Skeletal muscle tissue (tissue), 4 donors: Measurements from ENCODE around the gene ATP6V0D1. TPM values are rescaled to one million over a fixed set of nuclear protein-coding genes. Genes with fewer than 3 reads are reported as not detected.

ENCODE experiments used
- H3K27ac ChIP-seq: one replicate; pipeline ENCODE4 v1.7.0; 2013; ENCODE audit warnings: mild to moderate bottlenecking, low read depth, low read length, inconsistent platforms
- H3K27me3 ChIP-seq, 3 donors: one replicate each; pipeline ENCODE4 v1.7.0; 2013; ENCODE audit warnings: low read length in 3 of 3; ENCODE audit not compliant: control insufficient read depth in 3 of 3, insufficient read depth in 3 of 3
- H3K36me3 ChIP-seq, 3 donors: one replicate each; pipeline ENCODE4 v1.7.0; 2013; ENCODE audit warnings: low read length in 3 of 3; ENCODE audit not compliant: control insufficient read depth in 3 of 3, insufficient read depth in 3 of 3
- H3K4me1 ChIP-seq, 3 donors: one replicate each; pipeline ENCODE4 v1.7.0; 2013; ENCODE audit warnings: low read length in 3 of 3, mild to moderate bottlenecking in 3 of 3; ENCODE audit not compliant: control insufficient read depth in 3 of 3, insufficient read depth in 3 of 3
- H3K4me3 ChIP-seq, 3 donors: one replicate each; pipeline ENCODE4 v1.7.0; 2013; ENCODE audit warnings: low read length in 3 of 3
- H3K9ac ChIP-seq, 3 donors: one replicate each; pipeline ENCODE4 v1.7.0; 2013; ENCODE audit warnings: low read length in 3 of 3, mild to moderate bottlenecking in 3 of 3, moderate library complexity in 2 of 3, low read depth in 1 of 3
- H3K9me3 ChIP-seq, 3 donors: one replicate each; pipeline ENCODE4 v1.7.0; 2013; ENCODE audit warnings: low read length in 3 of 3; ENCODE audit not compliant: control insufficient read depth in 3 of 3
- total RNA-seq: library from RNA; depleted of rRNA; stranded (reverse); fragments of >200 nt; gene quantifications from one replicate; pipeline ENCODE4 v1.2.3, GENCODE V29; 2014
- donor health status: Osteomylitis.

ATP6V0D1 gene
- total RNA-seq, 1 donor from 2014 or later: 46.4 TPM

- Histone ChIP-seq H3K4me1 (peaks cover 10 to 23% (median 23%) of the 10 kb centered on the region in 3 donors), H3K9ac (no peak overlapping the region), H3K27me3 (peaks cover 0 to 11% (median 3%) of the 10 kb centered on the region in 3 donors), H3K9me3 (no peaks in the 10 kb centered on the region), H3K36me3 (no peaks in the 10 kb centered on the region), H3K27ac (no peak overlapping the region), H3K4me3 (no peak overlapping the region)
Measured at GRCh38 chr16:67425580-67425979, 55.4 kb downstream of the ATP6V0D1 start.

- H3K4me1 ChIP-seq: peaks cover 10 to 18% (median 18%) of the 10 kb centered on the region in 3 donors
- no peak overlapping the region for H3K9ac ChIP-seq
- no peak overlapping the region for H3K27ac ChIP-seq
- no peak overlapping the region for H3K4me3 ChIP-seq
- H3K27me3 ChIP-seq: peaks cover 0 to 9% (median 3%) of the 10 kb centered on the region in 3 donors
- no peaks in the 10 kb centered on the region for H3K36me3 ChIP-seq
- no peaks in the 10 kb centered on the region for H3K9me3 ChIP-seq
Measured at GRCh38 chr16:67425061-67425460, 55.9 kb downstream of the ATP6V0D1 start.

GRCh38 chr16:67424261-67424615 lies 56.7 kb downstream of the ATP6V0D1 start:
- H3K36me3 ChIP-seq: no peaks in the 10 kb centered on the region
- peaks cover 10 to 18% (median 12%) of the 10 kb centered on the region in 3 donors for H3K4me1 ChIP-seq
- no peak overlapping the region for H3K9ac ChIP-seq
- H3K27ac ChIP-seq: no peak overlapping the region
- H3K27me3 ChIP-seq: peaks cover 0 to 6% (median 0%) of the 10 kb centered on the region in 3 donors
- H3K9me3 ChIP-seq: no peaks in the 10 kb centered on the region
- H3K4me3 ChIP-seq: no peak overlapping the region

- Histone ChIP-seq H3K27me3 (peaks cover 0 to 6% (median 0%) of the 10 kb centered on the region in 3 donors), H3K27ac (no peak overlapping the region), H3K9me3 (no peaks in the 10 kb centered on the region), H3K36me3 (no peaks in the 10 kb centered on the region), H3K4me3 (no peak overlapping the region), H3K4me1 (peaks cover 10 to 15% (median 11%) of the 10 kb centered on the region in 3 donors), H3K9ac (no peak overlapping the region)
Measured at GRCh38 chr16:67423611-67424260, 57.2 kb downstream of the ATP6V0D1 start.

GRCh38 chr16:67423015-67423414 lies 57.9 kb downstream of the ATP6V0D1 start:
- H3K27ac ChIP-seq: no peak overlapping the region

GRCh38 chr16:67421030-67421429 lies 59.9 kb downstream of the ATP6V0D1 start:
- H3K9ac ChIP-seq: no peak overlapping the region
- no peak overlapping the region for H3K27ac ChIP-seq
- H3K4me1 ChIP-seq: peaks cover 4 to 5% (median 4%) of the 10 kb centered on the region in 3 donors
- H3K4me3 ChIP-seq: no peak overlapping the region
- no peaks in the 10 kb centered on the region for H3K9me3 ChIP-seq
- peaks cover 0 to 2% (median 0%) of the 10 kb centered on the region in 3 donors for H3K27me3 ChIP-seq
- H3K36me3 ChIP-seq: no peaks in the 10 kb centered on the region

More at GRCh38 chr16:67423015-67423414, 57.9 kb downstream of the ATP6V0D1 start:
- Histone ChIP-seq H3K27me3 (peaks cover 0 to 6% (median 0%) of the 10 kb centered on the region in 3 donors), H3K36me3 (no peaks in the 10 kb centered on the region), H3K9me3 (no peaks in the 10 kb centered on the region), H3K4me1 (peaks cover 4 to 8% (median 5%) of the 10 kb centered on the region in 3 donors), H3K4me3 (no peak overlapping the region), H3K9ac (no peak overlapping the region)

GRCh38 chr16:67419931-67420330 lies 61.0 kb downstream of the ATP6V0D1 start:
- no peak overlapping the region for H3K4me3 ChIP-seq
- H3K36me3 ChIP-seq: no peaks in the 10 kb centered on the region
- peaks cover 0 to 2% (median 0%) of the 10 kb centered on the region in 3 donors for H3K27me3 ChIP-seq
- H3K9ac ChIP-seq: no peak overlapping the region
- H3K9me3 ChIP-seq: no peaks in the 10 kb centered on the region
- no peak overlapping the region for H3K27ac ChIP-seq
- H3K4me1 ChIP-seq: peaks cover 4 to 12% (median 9%) of the 10 kb centered on the region in 3 donors

DNA sequence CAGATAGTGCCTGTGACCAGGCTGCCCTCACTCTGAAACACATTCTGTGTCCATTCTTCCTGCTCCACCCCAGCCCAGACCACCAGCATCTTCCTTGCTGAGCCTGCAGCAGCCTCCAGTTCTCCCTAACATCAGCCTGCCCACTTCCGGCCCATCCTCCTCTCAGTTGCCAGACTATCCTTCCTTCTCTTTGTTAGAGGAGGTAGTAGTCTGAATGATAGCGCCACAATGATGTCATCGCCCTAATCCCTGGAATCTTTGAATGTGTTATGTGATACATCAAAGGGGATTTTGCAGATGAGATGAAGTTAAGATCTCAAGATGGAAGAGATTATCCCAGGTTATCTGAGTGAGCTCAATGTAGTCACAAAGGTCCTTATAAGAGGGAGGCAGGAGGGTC lies 61.5 kb downstream of the ATP6V0D1 start:
- Histone ChIP-seq H3K4me3 (no peak overlapping the region), H3K36me3 (no peaks in the 10 kb centered on the region), H3K27me3 (no peaks in the 10 kb centered on the region), H3K4me1 (peaks cover 4 to 12% (median 9%) of the 10 kb centered on the region in 3 donors), H3K9me3 (no peaks in the 10 kb centered on the region), H3K9ac (no peak overlapping the region), H3K27ac (no peak overlapping the region)

- no peaks in the 10 kb centered on the region for H3K9me3 ChIP-seq
- no peak overlapping the region for H3K4me3 ChIP-seq
- H3K9ac ChIP-seq: no peak overlapping the region
- no peaks in the 10 kb centered on the region for H3K27me3 ChIP-seq
- no peaks in the 10 kb centered on the region for H3K36me3 ChIP-seq
- no peak overlapping the region for H3K27ac ChIP-seq
- H3K4me1 ChIP-seq: peaks cover 9 to 22% (median 10%) of the 10 kb centered on the region in 3 donors
Measured at GRCh38 chr16:67417333-67418061, 63.5 kb downstream of the ATP6V0D1 start.
